Measurements from ENCODE around the gene NUP205. TPM values are rescaled to one million over a fixed set of nuclear protein-coding genes. Genes with fewer than 3 reads are reported as not detected.

The NUP205 gene
- total and polyA plus RNA-seq, 2 of the 13 experiments (the other 11 are each of a cell fraction or from before 2014, with no cell fraction given), result 46.2 to 87.2 TPM

- TF ChIP-seq GATA4 (IDR thresholded peaks at IDR 0.05; ENCODE audit: borderline replicate concordance, low read depth) (peak; percentile 50; the same call in 1 of the 2 replicates), SATB2 (CRISPR knock-in tag; IDR thresholded peaks at IDR 0.05) (no peak; the same call in 1 of the 2 replicates), ERF (CRISPR knock-in tag; IDR thresholded peaks at IDR 0.05) (peak; percentile 75; the same call in 1 of the 2 replicates), HOXA9 (CRISPR knock-in tag; IDR thresholded peaks at IDR 0.05; ENCODE audit: borderline replicate concordance) (peak; percentile 27; the same call in 1 of the 2 replicates), ZNF260 (CRISPR knock-in tag; IDR thresholded peaks at IDR 0.05; ENCODE audit: borderline replicate concordance, low read depth) (no peak), JARID2 (CRISPR knock-in tag; IDR thresholded peaks at IDR 0.05; ENCODE audit: insufficient replicate concordance) (no peak), BORCS8-MEF2B (CRISPR knock-in tag; IDR thresholded peaks at IDR 0.05) (peak; percentile 68), HOXA7 (CRISPR knock-in tag; IDR thresholded peaks at IDR 0.05) (no peak), HOXA3 (CRISPR knock-in tag; IDR thresholded peaks at IDR 0.05) (peak; percentile 84), ZNF780A (CRISPR knock-in tag; IDR thresholded peaks at IDR 0.05) (no peak), ZNF660 (CRISPR knock-in tag; IDR thresholded peaks at IDR 0.05; ENCODE audit: borderline replicate concordance, low read depth) (no peak), ZNF18 (CRISPR knock-in tag; IDR thresholded peaks at IDR 0.05; ENCODE audit: insufficient replicate concordance) (peak; percentile 66), ZNF562 (CRISPR knock-in tag; IDR thresholded peaks at IDR 0.05; ENCODE audit: borderline replicate concordance) (no peak), CBX5 (CRISPR knock-in tag; IDR thresholded peaks at IDR 0.05; ENCODE audit: borderline replicate concordance) (peak; percentile 76; the same call in 1 of the 2 replicates), ETV5 (CRISPR knock-in tag; IDR thresholded peaks at IDR 0.05; ENCODE audit: borderline replicate concordance) (peak; percentile 87), ZMAT3 (CRISPR knock-in tag; conservative IDR thresholded peaks at IDR 0.05) (peak; percentile 60; the same call in 1 of the 2 replicates), ZNF878 (CRISPR knock-in tag; IDR thresholded peaks at IDR 0.05) (no peak), POLR2AphosphoS5 (IDR thresholded peaks at IDR 0.05; ENCODE audit: low read depth, low read length) (peak; percentile 81), TCF7L2 (IDR thresholded peaks at IDR 0.05; ENCODE audit: low read depth, low read length) (no peak), DPF2 (CRISPR knock-in tag; IDR thresholded peaks at IDR 0.05; ENCODE audit: borderline replicate concordance, low read depth) (no peak), ZNF3 (CRISPR knock-in tag; IDR thresholded peaks at IDR 0.05) (no peak), MEIS2 (CRISPR knock-in tag; IDR thresholded peaks at IDR 0.05) (no peak; the same call in 1 of the 2 replicates)
- TF ChIP-seq, protein P1, sequence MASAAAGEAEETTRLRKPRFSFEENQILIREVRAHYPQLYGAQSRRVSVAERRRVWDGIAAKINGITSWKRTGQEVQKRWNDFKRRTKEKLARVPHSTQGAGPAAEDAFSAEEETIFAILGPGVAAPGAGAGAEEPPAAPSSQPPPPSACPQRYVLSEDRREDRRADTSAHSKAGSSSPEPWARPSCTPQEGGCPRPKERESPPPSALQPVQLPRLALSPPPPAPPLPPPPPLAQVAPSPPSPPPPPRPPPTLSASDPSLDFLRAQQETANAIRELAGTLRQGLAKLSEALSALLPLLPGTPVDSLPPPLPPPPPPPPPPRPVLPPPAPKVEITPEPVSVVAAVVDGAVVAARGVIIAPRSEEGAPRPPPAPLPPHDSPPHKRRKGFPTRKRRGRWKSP (CRISPR knock-in tag; IDR thresholded peaks at IDR 0.05), result 0 out of 2 replicates have a peak, but pooled peaks have one; percentile 13
- TF ChIP-seq, protein P2, sequence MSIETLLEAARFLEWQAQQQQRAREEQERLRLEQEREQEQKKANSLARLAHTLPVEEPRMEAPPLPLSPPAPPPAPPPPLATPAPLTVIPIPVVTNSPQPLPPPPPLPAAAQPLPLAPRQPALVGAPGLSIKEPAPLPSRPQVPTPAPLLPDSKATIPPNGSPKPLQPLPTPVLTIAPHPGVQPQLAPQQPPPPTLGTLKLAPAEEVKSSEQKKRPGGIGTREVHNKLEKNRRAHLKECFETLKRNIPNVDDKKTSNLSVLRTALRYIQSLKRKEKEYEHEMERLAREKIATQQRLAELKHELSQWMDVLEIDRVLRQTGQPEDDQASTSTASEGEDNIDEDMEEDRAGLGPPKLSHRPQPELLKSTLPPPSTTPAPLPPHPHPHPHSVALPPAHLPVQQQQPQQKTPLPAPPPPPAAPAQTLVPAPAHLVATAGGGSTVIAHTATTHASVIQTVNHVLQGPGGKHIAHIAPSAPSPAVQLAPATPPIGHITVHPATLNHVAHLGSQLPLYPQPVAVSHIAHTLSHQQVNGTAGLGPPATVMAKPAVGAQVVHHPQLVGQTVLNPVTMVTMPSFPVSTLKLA (IDR thresholded peaks at IDR 0.05), result 0 out of 2 replicates have a peak, but pooled peaks have one; percentile 5
- TF ChIP-seq, protein P3, sequence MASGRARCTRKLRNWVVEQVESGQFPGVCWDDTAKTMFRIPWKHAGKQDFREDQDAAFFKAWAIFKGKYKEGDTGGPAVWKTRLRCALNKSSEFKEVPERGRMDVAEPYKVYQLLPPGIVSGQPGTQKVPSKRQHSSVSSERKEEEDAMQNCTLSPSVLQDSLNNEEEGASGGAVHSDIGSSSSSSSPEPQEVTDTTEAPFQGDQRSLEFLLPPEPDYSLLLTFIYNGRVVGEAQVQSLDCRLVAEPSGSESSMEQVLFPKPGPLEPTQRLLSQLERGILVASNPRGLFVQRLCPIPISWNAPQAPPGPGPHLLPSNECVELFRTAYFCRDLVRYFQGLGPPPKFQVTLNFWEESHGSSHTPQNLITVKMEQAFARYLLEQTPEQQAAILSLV (CRISPR knock-in tag; IDR thresholded peaks at IDR 0.05; ENCODE audit: borderline replicate concordance), result peak; percentile 92
Measured at GRCh38 chr7:135662373-135663114, 104.8 kb downstream of the NUP205 start, which contains the start of gene STMP1 (continued).

All from HepG2 (cell line).